DOHH2 (cell line): ENCODE data around the gene MYOF.
A peak's percentile ranks its signal among the peaks of the same experiment; 100 is the strongest.

ENCODE experiments used
- H3F3A ChIP-seq: fragments of 200-600 bp; sonication (generic), shearing (Covaris generic); 2 replicates; pipeline ENCODE4 v1.6.0; 2016; ENCODE audit warnings: antibody characterized with exemption, mild to moderate bottlenecking; ENCODE audit not compliant: control insufficient read depth, insufficient read depth
- H3K27ac ChIP-seq: fragments of 200-600 bp; sonication (generic); 2 replicates; pipeline ENCODE4 v1.5.1; 2014; ENCODE audit warnings: low read depth, mild to moderate bottlenecking, low read length, moderate library complexity
- H3K27me3 ChIP-seq: fragments of 200-600 bp; sonication (generic); 2 replicates; pipeline ENCODE4 v1.6.1; 2014; ENCODE audit warnings: mild to moderate bottlenecking, low read length, mixed read lengths; ENCODE audit not compliant: control insufficient read depth
- H3K36me3 ChIP-seq: fragments of 200-600 bp; sonication (generic); 2 replicates; pipeline ENCODE4 v1.6.1; 2014; ENCODE audit warnings: mild to moderate bottlenecking, low read length, moderate library complexity, mixed read lengths; ENCODE audit not compliant: control insufficient read depth
- H3K4me1 ChIP-seq: fragments of 200-600 bp; sonication (generic); 2 replicates; pipeline ENCODE4 v1.6.1; 2014; ENCODE audit warnings: mild to moderate bottlenecking, low read length, mixed read lengths; ENCODE audit not compliant: control insufficient read depth
- H3K4me2 ChIP-seq: fragments of 200-600 bp; sonication (generic); 2 replicates; pipeline ENCODE4 v1.6.0; 2014; ENCODE audit warnings: mild to moderate bottlenecking, low read length, moderate library complexity
- H3K4me3 ChIP-seq: fragments of 200-600 bp; sonication (generic); 2 replicates; pipeline ENCODE4 v1.5.1; 2014; ENCODE audit warnings: mild to moderate bottlenecking, low read length, mixed read lengths
- H3K79me2 ChIP-seq: fragments of 200-600 bp; sonication (generic); 2 replicates; pipeline ENCODE4 v1.6.1; 2014; ENCODE audit warnings: mild to moderate bottlenecking, low read length, mixed read lengths; ENCODE audit not compliant: control insufficient read depth
- H3K9me2 ChIP-seq: fragments of 200-600 bp; sonication (generic); replicated peaks from 2 replicates; pipeline ENCODE4 v1.6.1; 2014; ENCODE audit warnings: mild to moderate bottlenecking, low read length, mixed read lengths; ENCODE audit not compliant: control insufficient read depth
- H3K9me3 ChIP-seq: fragments of 200-600 bp; sonication (generic); 2 replicates; pipeline ENCODE4 v1.6.1; 2014; ENCODE audit warnings: antibody characterized with exemption, low read length, mixed read lengths; ENCODE audit not compliant: control insufficient read depth, insufficient read depth
- H4K20me1 ChIP-seq: fragments of 200-600 bp; sonication (generic); 2 replicates; pipeline ENCODE4 v1.6.0; 2014; ENCODE audit warnings: low read depth, mild to moderate bottlenecking, antibody characterized with exemption, low read length, moderate library complexity; ENCODE audit not compliant: control insufficient read depth, insufficient read depth
- CTCF ChIP-seq: fragments of 200-600 bp; sonication (generic); IDR thresholded peaks from one replicate; pipeline ENCODE4 v1.5.1; 2014; ENCODE audit warnings: antibody characterized with exemption, mild to moderate bottlenecking, low read depth, low read length; ENCODE audit not compliant: poor library complexity, severe bottlenecking
- EZH2phosphoT487 ChIP-seq: fragments of 200-600 bp; sonication (generic); IDR thresholded peaks from 2 replicates; pipeline ENCODE4 v1.6.1; 2017; ENCODE audit warnings: borderline replicate concordance, mild to moderate bottlenecking, antibody characterized with exemption, low read length, moderate library complexity, mixed read lengths

MYOF gene

GRCh38 chr10:93485690-93486089 is 3.6 kb upstream of the MYOF start:
- H3K79me2 ChIP-seq = no peaks in the 10 kb centered on the region
- H3K9me3 ChIP-seq = no peaks in the 10 kb centered on the region
- H3K4me1 ChIP-seq = peaks cover 6% of the 10 kb centered on the region
- no peaks in the 10 kb centered on the region for H3K9me2 ChIP-seq
- no peak overlapping the region for H3K4me3 ChIP-seq
- no peaks in the 10 kb centered on the region for H3F3A ChIP-seq
- no peak overlapping the region for H3K4me2 ChIP-seq
- TF ChIP-seq CTCF = no peak
- no peak for TF ChIP-seq EZH2phosphoT487
- H3K27ac ChIP-seq = no peak overlapping the region
- H3K36me3 ChIP-seq = no peaks in the 10 kb centered on the region
- peaks cover 24% of the 10 kb centered on the region for H3K27me3 ChIP-seq
- no peaks in the 10 kb centered on the region for H4K20me1 ChIP-seq

GRCh38 chr10:93481637-93482144 is 443 bp downstream of the MYOF start:
- no peaks in the 10 kb centered on the region for H3K79me2 ChIP-seq
- H3K9me2 ChIP-seq = no peaks in the 10 kb centered on the region
- peak overlapping the region; percentile 55; the same call in 1 of the 2 replicates for H3K4me3 ChIP-seq
- no peaks in the 10 kb centered on the region for H4K20me1 ChIP-seq
- H3F3A ChIP-seq = no peaks in the 10 kb centered on the region
- H3K4me1 ChIP-seq = peaks cover 6% of the 10 kb centered on the region
- peaks cover 27% of the 10 kb centered on the region for H3K27me3 ChIP-seq
- no peaks in the 10 kb centered on the region for H3K36me3 ChIP-seq
- H3K9me3 ChIP-seq = no peaks in the 10 kb centered on the region
- H3K4me2 ChIP-seq = peak overlapping the region; percentile 55
- TF ChIP-seq CTCF (no peak), EZH2phosphoT487 (no peak)
- no peak overlapping the region for H3K27ac ChIP-seq

- Histone ChIP-seq H3K79me2 (no peaks in the 10 kb centered on the region), H3K27ac (no peak overlapping the region), H3K9me3 (no peaks in the 10 kb centered on the region), H3K4me3 (no peak overlapping the region), H3K36me3 (no peaks in the 10 kb centered on the region), H3K27me3 (peaks cover 23% of the 10 kb centered on the region), H3K9me2 (no peaks in the 10 kb centered on the region), H3F3A (no peaks in the 10 kb centered on the region), H3K4me1 (peaks cover 6% of the 10 kb centered on the region), H3K4me2 (no peak overlapping the region), H4K20me1 (no peaks in the 10 kb centered on the region)
- TF ChIP-seq EZH2phosphoT487 (no peak), CTCF (no peak)
These were observed 3.3 kb downstream of the MYOF start for GRCh38 chr10:93478873-93479272.
